HUES6 (cell line): ENCODE measurements around the gene BICDL1.

Experiments
- H3K27ac ChIP-seq: 2 replicates; pipeline ENCODE4 v1.7.0; 2013; ENCODE audit warnings: low read depth, mild to moderate bottlenecking, low read length, inconsistent platforms
- H3K27me3 ChIP-seq: 2 replicates; pipeline ENCODE4 v1.6.1; 2013; ENCODE audit warnings: low read length; ENCODE audit not compliant: control insufficient read depth, insufficient read depth
- H3K36me3 ChIP-seq: 2 replicates; pipeline ENCODE4 v1.6.1; 2013; ENCODE audit warnings: low read length; ENCODE audit not compliant: control insufficient read depth, insufficient read depth
- H3K4me1 ChIP-seq: 2 replicates; pipeline ENCODE4 v1.6.1; 2013; ENCODE audit warnings: low read length; ENCODE audit not compliant: control insufficient read depth, insufficient read depth
- H3K4me3 ChIP-seq: 2 replicates; pipeline ENCODE4 v1.5.1; 2013; ENCODE audit warnings: low read depth, low read length
- H3K9ac ChIP-seq: one replicate; pipeline ENCODE4 v1.6.1; 2013; ENCODE audit warnings: mild to moderate bottlenecking, low read length
- H3K9me3 ChIP-seq: 2 replicates; pipeline ENCODE4 v1.6.1; 2013; ENCODE audit warnings: low read depth, low read length; ENCODE audit not compliant: control insufficient read depth, insufficient read depth

Gene BICDL1

GRCh38 chr12:120067901-120068300 lies 78.9 kb downstream of the BICDL1 start:
- no peak overlapping the region for H3K27ac ChIP-seq
- no peaks in the 10 kb centered on the region for H3K36me3 ChIP-seq
- H3K9me3 ChIP-seq: no peaks in the 10 kb centered on the region
- no peak overlapping the region for H3K9ac ChIP-seq
- no peak overlapping the region for H3K4me3 ChIP-seq
- H3K4me1 ChIP-seq: peaks cover 11% of the 10 kb centered on the region; the same call in 1 of the 2 replicates
- no peaks in the 10 kb centered on the region for H3K27me3 ChIP-seq

- H3K27me3 ChIP-seq: no peaks in the 10 kb centered on the region
- no peaks in the 10 kb centered on the region for H3K9me3 ChIP-seq
- no peak overlapping the region for H3K27ac ChIP-seq
- no peak overlapping the region for H3K9ac ChIP-seq
- H3K36me3 ChIP-seq: no peaks in the 10 kb centered on the region
- peaks cover 5% of the 10 kb centered on the region; the same call in 1 of the 2 replicates for H3K4me1 ChIP-seq
- no peak overlapping the region for H3K4me3 ChIP-seq
Observed at GRCh38 chr12:120069278-120069677, 80.2 kb downstream of the BICDL1 start.

GRCh38 chr12:120071493-120072020 lies 82.5 kb downstream of the BICDL1 start:
- Histone ChIP-seq H3K36me3 (no peaks in the 10 kb centered on the region), H3K9ac (no peak overlapping the region), H3K4me3 (no peak overlapping the region), H3K27ac (no peak overlapping the region), H3K9me3 (no peaks in the 10 kb centered on the region), H3K4me1 (no peaks in the 10 kb centered on the region), H3K27me3 (no peaks in the 10 kb centered on the region)

GRCh38 chr12:120072472-120073249 lies 83.6 kb downstream of the BICDL1 start:
- Histone ChIP-seq H3K36me3 (no peaks in the 10 kb centered on the region), H3K27ac (no peak overlapping the region), H3K9ac (no peak overlapping the region), H3K4me1 (no peaks in the 10 kb centered on the region), H3K4me3 (no peak overlapping the region), H3K9me3 (no peaks in the 10 kb centered on the region), H3K27me3 (no peaks in the 10 kb centered on the region)

GRCh38 chr12:120075034-120075616 lies 86.1 kb downstream of the BICDL1 start:
- Histone ChIP-seq H3K36me3 (no peaks in the 10 kb centered on the region), H3K9ac (no peak overlapping the region), H3K4me1 (no peaks in the 10 kb centered on the region), H3K9me3 (no peaks in the 10 kb centered on the region), H3K27ac (no peak overlapping the region), H3K4me3 (no peak overlapping the region), H3K27me3 (no peaks in the 10 kb centered on the region)

GRCh38 chr12:120076651-120077050 lies 87.6 kb downstream of the BICDL1 start:
- Histone ChIP-seq H3K4me3 (no peak overlapping the region), H3K36me3 (no peaks in the 10 kb centered on the region), H3K4me1 (no peaks in the 10 kb centered on the region), H3K27me3 (no peaks in the 10 kb centered on the region), H3K9me3 (no peaks in the 10 kb centered on the region), H3K9ac (no peak overlapping the region), H3K27ac (no peak overlapping the region)

- no peaks in the 10 kb centered on the region for H3K9me3 ChIP-seq
- no peaks in the 10 kb centered on the region for H3K27me3 ChIP-seq
- H3K36me3 ChIP-seq: no peaks in the 10 kb centered on the region
- H3K27ac ChIP-seq: no peak overlapping the region
- no peak overlapping the region for H3K9ac ChIP-seq
- H3K4me1 ChIP-seq: no peaks in the 10 kb centered on the region
- H3K4me3 ChIP-seq: no peak overlapping the region
Observed at GRCh38 chr12:120077260-120077659, 88.2 kb downstream of the BICDL1 start.

- Histone ChIP-seq H3K4me1 (no peaks in the 10 kb centered on the region), H3K36me3 (no peaks in the 10 kb centered on the region), H3K9ac (no peak overlapping the region), H3K27ac (no peak overlapping the region), H3K9me3 (no peaks in the 10 kb centered on the region), H3K4me3 (no peak overlapping the region), H3K27me3 (no peaks in the 10 kb centered on the region)
Observed at GRCh38 chr12:120078868-120079267, 89.8 kb downstream of the BICDL1 start.

GRCh38 chr12:120079411-120080400 lies 90.7 kb downstream of the BICDL1 start:
- Histone ChIP-seq H3K9ac (no peak overlapping the region), H3K36me3 (no peaks in the 10 kb centered on the region), H3K27me3 (no peaks in the 10 kb centered on the region), H3K27ac (no peak overlapping the region), H3K4me3 (no peak overlapping the region), H3K9me3 (no peaks in the 10 kb centered on the region), H3K4me1 (no peaks in the 10 kb centered on the region)

- no peaks in the 10 kb centered on the region for H3K9me3 ChIP-seq
- no peak overlapping the region for H3K27ac ChIP-seq
- H3K9ac ChIP-seq: no peak overlapping the region
- H3K4me1 ChIP-seq: peaks cover 10% of the 10 kb centered on the region
- no peak overlapping the region for H3K4me3 ChIP-seq
- H3K36me3 ChIP-seq: no peaks in the 10 kb centered on the region
- H3K27me3 ChIP-seq: no peaks in the 10 kb centered on the region
Observed at GRCh38 chr12:120081641-120082040, 92.6 kb downstream of the BICDL1 start.
